PC-9 (cell line): ENCODE data around the gene COL21A1.

Source experiments
- CTCF ChIP-seq: fragments of 200-600 bp; sonication (generic); conservative IDR thresholded peaks from 2 replicates; pipeline ENCODE4 v1.6.1; 2017; ENCODE audit warnings: mixed run types, antibody characterized with exemption, mild to moderate bottlenecking, moderate library complexity
- EZH2 ChIP-seq: fragments of 200-600 bp; sonication (generic); IDR thresholded peaks from 2 replicates; pipeline ENCODE4 v1.8.0; 2017; ENCODE audit warnings: antibody characterized with exemption, low read depth

DNA sequence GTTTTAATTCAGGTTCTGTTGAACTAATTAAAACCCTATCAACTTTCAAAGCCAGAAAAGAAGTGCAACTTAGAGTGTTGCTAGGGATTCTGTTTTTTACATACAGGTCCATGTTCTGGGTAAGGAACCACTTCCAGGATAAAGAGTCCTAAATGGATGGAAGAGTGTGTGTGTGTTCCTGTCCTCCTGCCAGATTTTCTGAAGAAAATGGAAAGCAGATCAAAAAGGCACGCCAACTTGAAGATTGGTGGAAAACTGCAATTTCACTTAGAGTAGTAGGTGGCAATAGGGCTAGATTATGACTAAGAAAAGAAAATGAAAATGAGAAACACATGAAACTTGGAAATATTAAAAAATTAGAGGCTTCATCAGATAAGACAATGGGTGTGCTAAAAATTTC is 85.3 kb downstream of the COL21A1 start:
- no peak for TF ChIP-seq CTCF
- no peak for TF ChIP-seq EZH2
